Astrocyte of the hippocampus (primary cell): Measurements from ENCODE around the gene LIN7B.

Experiments
- DNase-seq: peaks from one replicate; pipeline ENCODE4 v3.0.0; 2011; ENCODE audit warnings: low read depth, low spot score

The LIN7B gene

GRCh38 chr19:49165111-49165750 lies 51.1 kb downstream of the LIN7B start:
- peak; percentile 59 for DNase-seq

- DNase-seq, result peak; percentile 17
Observed at GRCh38 chr19:49165865-49166301, 51.7 kb downstream of the LIN7B start.

DNA sequence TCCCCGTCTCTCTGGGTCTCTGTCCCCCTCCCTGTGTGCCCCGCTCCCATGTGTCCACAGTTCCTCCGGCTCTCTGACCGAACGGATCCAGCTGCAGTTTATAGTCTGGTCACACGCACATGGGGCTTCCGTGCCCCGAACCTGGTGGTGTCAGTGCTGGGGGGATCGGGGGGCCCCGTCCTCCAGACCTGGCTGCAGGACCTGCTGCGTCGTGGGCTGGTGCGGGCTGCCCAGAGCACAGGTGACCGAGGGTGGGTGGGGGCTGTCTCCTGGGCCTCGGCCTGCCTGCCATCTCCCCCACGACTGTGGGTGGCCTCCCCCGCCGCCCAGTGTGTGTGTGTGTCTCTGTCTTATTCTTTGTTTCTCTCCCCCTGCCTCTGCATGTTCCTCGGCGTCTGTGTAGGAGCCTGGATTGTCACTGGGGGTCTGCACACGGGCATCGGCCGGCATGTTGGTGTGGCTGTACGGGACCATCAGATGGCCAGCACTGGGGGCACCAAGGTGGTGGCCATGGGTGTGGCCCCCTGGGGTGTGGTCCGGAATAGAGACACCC lies 53.8 kb downstream of the LIN7B start:
- DNase-seq, result no peak
